Amniotic stem cell (primary cell): ENCODE results near the gene ATP1A1.

Experiments
- DNase-seq: peaks from one replicate; lab custom pipeline; 2025; lab: John Stamatoyannopoulos, UW

The ATP1A1 gene

GRCh38 chr1:116391185-116391584 lies 18.1 kb downstream of the ATP1A1 start:
- DNase-seq = no peak

- no peak for DNase-seq
These were observed 19.8 kb downstream of the ATP1A1 start for GRCh38 chr1:116392717-116393404.

DNA sequence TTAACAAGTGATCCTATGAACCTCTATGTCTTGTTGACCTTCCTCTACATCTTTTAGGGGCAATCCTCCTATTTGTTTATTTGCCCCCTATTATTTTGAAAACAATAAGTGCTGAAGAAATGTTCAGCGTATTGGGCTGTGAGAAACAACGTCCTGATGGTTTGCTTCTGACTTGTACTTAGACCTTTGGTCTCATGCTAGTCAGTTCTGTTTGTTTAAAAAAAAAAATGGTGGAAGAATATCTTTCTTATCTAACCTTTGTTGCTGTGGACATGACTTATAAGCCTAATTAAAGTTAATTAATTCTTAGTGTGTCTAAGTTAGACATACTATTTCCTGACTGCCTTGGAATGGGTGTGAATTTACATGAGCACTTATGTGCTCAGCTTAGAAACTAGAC lies 20.7 kb downstream of the ATP1A1 start:
- DNase-seq = no peak

DNA sequence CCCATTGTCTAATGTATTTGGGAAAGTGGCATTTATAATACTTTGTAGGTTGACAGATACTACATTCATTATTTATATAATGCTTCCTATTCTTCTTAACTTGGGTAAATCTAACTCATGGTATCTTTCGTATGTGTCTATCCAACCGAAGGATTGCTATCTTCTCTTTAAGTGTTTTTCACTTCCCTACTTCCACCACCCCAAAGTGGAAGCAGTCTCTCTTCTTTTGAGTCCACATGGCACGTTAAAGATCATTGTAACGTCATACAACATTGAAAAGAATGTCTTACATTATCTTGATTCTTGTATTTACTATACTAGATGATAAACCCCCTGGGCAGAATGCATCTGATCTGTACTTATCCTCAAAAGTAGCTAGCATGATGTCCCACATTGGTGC lies 21.2 kb downstream of the ATP1A1 start:
- no peak for DNase-seq

DNA sequence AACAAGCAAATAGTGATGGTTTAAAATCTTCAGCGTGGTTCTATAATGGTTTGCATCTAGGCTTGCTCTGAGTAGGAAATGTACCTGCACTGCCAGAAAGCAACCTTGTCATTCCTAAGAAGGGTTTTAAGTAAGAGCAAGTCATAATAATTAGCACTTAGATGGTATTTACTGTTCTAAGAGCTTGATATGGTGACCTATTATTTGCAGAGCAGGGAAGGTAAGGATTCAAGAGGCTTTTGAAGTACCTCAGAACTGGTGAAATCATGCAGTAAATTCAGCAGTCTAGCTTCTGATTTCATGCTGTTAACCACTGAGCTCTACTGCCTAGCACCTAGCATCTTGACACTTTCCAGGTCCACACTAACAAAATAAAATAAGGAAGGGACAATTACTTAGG lies 23.7 kb downstream of the ATP1A1 start:
- no peak for DNase-seq

- no peak for DNase-seq
These were observed 24.7 kb downstream of the ATP1A1 start for GRCh38 chr1:116397728-116398127.

- DNase-seq = no peak
These were observed 27.7 kb downstream of the ATP1A1 start for GRCh38 chr1:116400780-116401179.

DNA sequence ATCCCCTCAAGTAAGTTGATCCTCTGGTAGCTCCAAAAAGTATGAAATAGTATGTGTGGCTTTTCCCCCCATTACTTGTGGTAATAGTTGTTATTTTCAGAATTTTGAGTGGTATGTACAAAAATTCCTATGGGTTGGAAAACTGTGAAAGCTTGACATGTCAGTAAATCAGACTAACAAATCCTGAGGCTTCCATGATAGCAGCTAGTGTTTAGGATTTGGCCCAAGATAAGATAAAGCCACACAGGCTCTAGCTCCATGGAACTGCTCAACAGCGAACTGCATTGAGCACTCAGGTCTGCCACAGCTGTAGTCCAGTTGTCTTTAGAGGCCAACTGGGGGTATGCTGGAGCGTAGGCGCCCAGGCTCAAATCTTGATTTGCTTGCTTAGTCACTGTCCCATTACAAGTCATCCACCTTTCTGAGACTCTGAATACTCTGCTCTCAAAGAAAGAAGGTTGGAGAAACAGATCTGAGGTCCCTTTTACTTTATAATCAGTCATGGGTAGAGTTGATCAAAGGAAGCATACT lies 28.7 kb downstream of the ATP1A1 start:
- no peak for DNase-seq

DNA sequence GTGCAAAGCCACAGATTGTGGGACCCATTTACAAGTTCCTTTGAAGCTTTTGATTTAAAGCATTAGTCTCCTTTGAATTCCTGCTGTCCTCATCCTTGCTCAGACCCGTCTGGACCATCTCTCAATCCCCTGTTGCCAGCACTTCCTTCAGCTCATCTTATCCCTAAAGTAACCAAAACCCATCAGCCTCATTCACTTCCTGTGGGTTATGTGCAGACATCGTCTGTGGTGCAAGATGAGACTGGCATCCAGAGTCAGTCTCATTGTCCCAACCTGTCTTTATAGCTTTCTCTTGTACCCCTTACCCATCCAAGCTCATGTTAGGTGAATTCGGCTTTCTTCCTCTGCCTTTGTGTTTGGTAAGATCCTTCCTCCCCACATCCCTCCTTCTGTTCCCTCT lies 29.3 kb downstream of the ATP1A1 start:
- no peak for DNase-seq

GRCh38 chr1:116403496-116404136 lies 30.6 kb downstream of the ATP1A1 start:
- no peak for DNase-seq

GRCh38 chr1:116404699-116405098 lies 31.7 kb downstream of the ATP1A1 start:
- no peak for DNase-seq

- DNase-seq = no peak
These were observed 32.4 kb downstream of the ATP1A1 start for GRCh38 chr1:116405241-116406135.

DNA sequence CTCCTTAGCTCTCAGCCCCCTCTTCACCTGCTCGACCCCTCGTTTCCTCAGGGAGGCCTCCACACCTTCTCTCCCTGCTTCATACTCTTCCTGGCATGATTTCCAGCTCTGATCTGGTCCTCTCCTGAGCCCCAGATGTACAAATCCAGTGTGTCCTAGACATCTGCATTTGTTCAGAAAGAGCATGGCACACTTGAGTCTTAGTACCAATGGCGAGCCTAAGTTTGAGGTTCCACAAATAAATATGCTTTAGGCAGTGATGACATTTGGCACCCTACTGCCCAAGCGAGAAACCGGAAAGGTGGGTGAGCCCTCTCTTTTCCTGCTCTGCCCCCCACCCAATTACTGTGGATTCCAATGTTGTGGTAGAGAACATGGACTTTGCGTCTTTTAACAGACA lies 34.0 kb downstream of the ATP1A1 start:
- no peak for DNase-seq

DNA sequence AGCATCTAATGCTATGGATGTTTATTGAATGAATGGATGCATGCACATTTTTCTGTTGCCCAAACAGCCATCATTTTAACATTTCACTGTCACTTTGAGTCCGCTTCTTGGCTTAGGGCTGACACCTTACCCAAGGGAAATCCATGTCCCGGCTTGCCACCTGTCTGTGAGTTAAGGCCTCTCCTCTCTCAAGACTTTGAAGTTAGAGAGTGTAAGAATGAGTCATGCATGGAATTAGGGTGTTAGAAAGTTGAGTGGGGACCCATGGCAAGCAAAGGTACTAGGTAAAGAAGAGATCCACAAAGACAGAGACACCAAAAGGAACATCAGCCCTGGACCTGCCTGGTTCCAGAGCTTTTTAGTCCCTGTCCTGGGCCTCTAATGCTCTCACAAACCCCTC lies 35.1 kb downstream of the ATP1A1 start:
- no peak for DNase-seq

DNA sequence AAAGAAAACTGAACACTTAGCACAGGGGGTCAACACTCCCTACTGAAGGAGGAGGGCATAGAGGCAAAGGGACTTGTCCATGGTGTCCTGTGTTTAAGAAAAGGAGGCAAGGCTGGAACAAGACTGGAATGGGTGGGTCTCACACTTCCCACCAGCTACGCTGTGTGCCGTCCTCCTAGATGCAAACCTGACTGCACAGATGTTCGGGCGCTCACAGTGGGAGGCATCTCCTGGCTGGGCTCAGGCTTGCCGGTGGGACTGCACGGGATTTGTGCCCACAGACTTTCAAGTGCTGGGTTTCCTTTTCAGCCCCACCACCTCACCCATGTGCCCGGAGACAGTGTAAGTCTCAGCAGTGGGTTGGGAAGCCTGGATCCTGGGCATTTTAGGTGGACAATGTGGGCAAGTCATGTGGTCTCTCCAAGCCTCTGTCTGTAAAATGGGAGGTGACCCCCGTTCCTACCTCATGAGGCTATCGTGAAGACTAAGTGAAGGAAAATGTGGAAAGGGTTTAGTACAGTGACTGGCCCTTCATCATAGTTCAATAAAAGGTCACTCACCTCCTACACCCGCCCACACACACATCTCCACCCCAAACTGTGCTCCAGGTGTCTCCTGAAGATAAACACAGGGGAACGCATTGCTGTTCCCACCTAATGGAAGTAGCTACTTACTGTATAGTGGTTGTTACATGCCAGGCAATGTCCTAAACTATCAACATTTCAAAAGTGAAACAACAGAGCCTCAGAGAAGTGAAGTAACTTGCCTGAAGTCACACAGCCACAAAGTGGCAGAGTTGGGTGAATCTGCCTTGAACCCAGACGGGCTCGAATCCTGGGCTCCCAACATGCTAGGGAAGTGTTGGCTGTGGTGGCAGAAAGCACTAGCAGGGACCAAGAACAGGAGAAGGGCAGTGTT lies 36.0 kb downstream of the ATP1A1 start:
- no peak for DNase-seq

DNA sequence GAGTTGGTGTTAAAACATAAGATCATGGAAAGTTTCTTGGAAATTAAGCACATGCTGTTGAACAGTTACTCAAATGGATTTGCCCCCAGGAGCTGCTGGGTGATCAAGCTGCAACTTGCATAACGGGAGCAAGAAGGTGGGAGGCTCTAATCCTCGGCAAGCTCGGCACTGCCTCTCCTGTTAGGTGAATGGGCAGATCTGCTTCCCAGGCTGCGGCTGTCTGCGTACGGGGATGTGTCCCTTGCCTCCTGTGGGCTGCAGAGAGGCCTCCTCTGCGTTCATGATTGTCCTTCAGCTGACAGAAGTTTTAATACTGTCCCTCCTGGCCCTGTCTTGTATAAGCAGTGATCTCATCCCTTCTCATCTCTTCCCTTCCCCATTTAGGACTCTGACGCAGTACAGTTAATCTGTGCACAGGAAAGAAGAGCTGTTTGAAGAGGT lies 36.7 kb downstream of the ATP1A1 start:
- no peak for DNase-seq

GRCh38 chr1:116411784-116412479 lies 38.9 kb downstream of the ATP1A1 start:
- no peak for DNase-seq

- no peak for DNase-seq
These were observed 39.4 kb downstream of the ATP1A1 start for GRCh38 chr1:116412480-116412798.

DNA sequence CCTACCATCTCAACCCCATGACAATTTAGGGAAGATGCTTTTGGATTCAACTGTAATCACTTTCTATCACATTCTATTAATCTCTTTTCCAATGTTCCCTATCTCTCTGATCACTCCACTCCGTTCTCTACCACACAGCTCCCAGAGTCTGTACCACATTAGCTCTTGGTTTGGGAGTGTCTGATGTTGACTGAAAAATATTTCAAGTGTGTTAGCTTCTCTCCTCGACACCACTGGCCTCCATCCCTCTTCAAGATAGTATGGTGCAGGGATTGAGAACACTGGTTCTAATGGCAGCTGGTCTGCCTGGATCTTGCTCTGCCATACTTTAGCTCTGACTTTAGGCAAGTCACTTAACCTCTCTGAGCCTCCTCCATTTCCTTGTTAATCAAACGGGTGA lies 39.9 kb downstream of the ATP1A1 start:
- DNase-seq = no peak

DNA sequence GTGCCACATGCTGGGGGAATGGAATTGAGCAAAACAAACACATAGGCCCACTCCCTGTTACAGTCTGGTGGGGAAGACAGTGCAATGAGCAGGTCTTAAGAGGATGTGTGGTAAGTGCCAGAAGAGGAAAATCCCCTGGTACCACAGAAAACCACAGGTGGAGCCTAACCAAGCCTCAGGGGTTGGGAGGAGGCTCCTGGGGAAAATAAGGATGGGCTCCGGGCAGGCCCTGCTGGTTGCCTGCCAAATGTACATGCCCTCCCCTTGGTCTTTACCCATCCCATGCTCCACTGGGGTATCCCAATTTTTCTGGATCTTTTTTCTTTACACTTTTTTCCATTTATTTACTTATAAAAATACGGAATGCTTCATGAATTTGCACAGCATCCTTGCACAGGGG lies 40.4 kb downstream of the ATP1A1 start:
- no peak for DNase-seq

- DNase-seq = no peak
These were observed 41.3 kb downstream of the ATP1A1 start for GRCh38 chr1:116414364-116414763.
